Spleen (tissue), 11 donors: ENCODE data around the gene CRIP1. TPM values are rescaled to one million over a fixed set of nuclear protein-coding genes. Genes with fewer than 3 reads are reported as not detected.

ENCODE experiments used
- DNase-seq: peaks from one replicate; pipeline ENCODE4 v3.0.0-alpha.2; 2020
- H3K27ac ChIP-seq, 8 donors: fragments of 200-600 bp; sonication (generic) in 7 of 8; 1 replicate in 4 of 8; 2 replicates in 4 of 8; pipeline versions ENCODE4 v1.5.0 to v1.8.0; 2016 to 2021; ENCODE audit warnings: inconsistent platforms in 4 of 8, mild to moderate bottlenecking in 4 of 8, moderate library complexity in 1 of 8
- H3K27me3 ChIP-seq, 7 donors: fragments of 200-600 bp; sonication (generic) in 6 of 7; replicated peaks in 1 of 7; 1 replicate in 4 of 7; 2 replicates in 3 of 7; pipeline versions ENCODE4 v1.5.0 to v1.8.0; 2016 to 2021; ENCODE audit warnings: inconsistent platforms in 3 of 7, mild to moderate bottlenecking in 1 of 7
- H3K36me3 ChIP-seq, 6 donors: fragments of 200-600 bp; sonication (generic) in 5 of 6; 1 replicate in 4 of 6; 2 replicates in 2 of 6; pipeline versions ENCODE4 v1.5.0 to v1.8.0; 2016 to 2021; ENCODE audit warnings: inconsistent platforms in 2 of 6
- H3K4me1 ChIP-seq, 6 donors: fragments of 200-600 bp; sonication (generic) in 5 of 6; 1 replicate in 3 of 6; 2 replicates in 3 of 6; pipeline versions ENCODE4 v1.5.0 to v1.8.0; 2016 to 2021; ENCODE audit warnings: inconsistent platforms in 3 of 6
- H3K4me3 ChIP-seq, 8 donors: fragments of 200-600 bp; sonication (generic) in 7 of 8; 1 replicate in 4 of 8; 2 replicates in 4 of 8; pipeline versions ENCODE4 v1.5.0 to v1.8.0; 2016 to 2021; ENCODE audit warnings: inconsistent platforms in 4 of 8, mild to moderate bottlenecking in 4 of 8, moderate library complexity in 2 of 8
- H3K9me3 ChIP-seq, 8 donors: fragments of 200-600 bp; sonication (generic) in 7 of 8; 1 replicate in 4 of 8; 2 replicates in 4 of 8; pipeline versions ENCODE4 v1.5.0 to v1.8.0; 2016 to 2021; ENCODE audit warnings: inconsistent platforms in 4 of 8
- POLR2A ChIP-seq, 3 donors: fragments of 450-650 bp; IDR thresholded peaks; one replicate each; pipeline ENCODE4 v1.5.1; 2017; ENCODE audit warnings: antibody characterized with exemption in 3 of 3, mild to moderate bottlenecking in 1 of 3
- POLR2AphosphoS5 ChIP-seq, 3 donors: sonication (generic); formaldehyde crosslinking; IDR thresholded peaks; one replicate each; pipeline ENCODE4 v1.5.1; 2017; ENCODE audit warnings: antibody characterized with exemption in 3 of 3
- WGBS, 5 donors: extraction: QIAGEN DNeasy Blood & Tissue Kit in 3 of 5; methylation state at CpG; one replicate each; pipeline versions ENCODE4 v1.1.5 to v1.1.7; 2013 to 2018; 5-methylcytosine and 5-hydroxymethylcytosine counted together
- intact Hi-C: fragments of 100-400 bp; cut with DNase I; formaldehyde crosslinking; loops from one replicate; pipeline ENCODE4 v1.15.0; 2023; ENCODE audit warnings: low total_unique reads
- polyA plus RNA-seq, 3 donors: library from polyadenylated mRNA; stranded (reverse); fragments of 200-250 nt; gene quantifications; one replicate each; pipeline ENCODE4 v1.2.1, GENCODE V29; 2013
- total RNA-seq, 7 donors: library from RNA; depleted of rRNA in 3 of 7; stranded (reverse); fragments of >200 nt in 3 of 7; fragmentation: NEBNext Ultra II Directional in 4 of 7; extraction: Animal tissue kit (Norgen Biotek cat#: 25700) in 4 of 7; gene quantifications; one replicate each; pipeline versions ENCODE4 v1.1.0 to v1.2.1, GENCODE V29; 2016 to 2021
- TF ChIP-seq, protein P1 (sequence below), 11 experiments: fragments of 200-600 bp in 7 of 11; fragments of 450-650 bp in 4 of 11; sonication (generic) in 4 of 11; IDR thresholded peaks in 8 of 11; conservative IDR thresholded peaks in 3 of 11; 1 replicate in 7 of 11; 2 replicates in 4 of 11; pipeline versions ENCODE4 v1.4.0 to v1.8.0; 2016 to 2021; ENCODE audit warnings: antibody characterized with exemption in 11 of 11, inconsistent platforms in 4 of 11, mild to moderate bottlenecking in 1 of 11
- donor health status: healthy with polysubstance abuse.
- donor health status: DM: no; HTN: no; CAD: no; lungs with moderate emphysema.
- donor health status: DM: no; HTN: no; CAD: no.
- donor health status: Bipolar disorder and iron deficiency.
- donor health status: healthy.
- donor health status: DM: no; HTN: no; CAD: no.
- donor health status: DM: yes; HTN: yes; CAD: no.

CRIP1 gene
- total and polyA plus RNA-seq, 10 donors = 20.5 to 349 (median 65.3) TPM

DNA sequence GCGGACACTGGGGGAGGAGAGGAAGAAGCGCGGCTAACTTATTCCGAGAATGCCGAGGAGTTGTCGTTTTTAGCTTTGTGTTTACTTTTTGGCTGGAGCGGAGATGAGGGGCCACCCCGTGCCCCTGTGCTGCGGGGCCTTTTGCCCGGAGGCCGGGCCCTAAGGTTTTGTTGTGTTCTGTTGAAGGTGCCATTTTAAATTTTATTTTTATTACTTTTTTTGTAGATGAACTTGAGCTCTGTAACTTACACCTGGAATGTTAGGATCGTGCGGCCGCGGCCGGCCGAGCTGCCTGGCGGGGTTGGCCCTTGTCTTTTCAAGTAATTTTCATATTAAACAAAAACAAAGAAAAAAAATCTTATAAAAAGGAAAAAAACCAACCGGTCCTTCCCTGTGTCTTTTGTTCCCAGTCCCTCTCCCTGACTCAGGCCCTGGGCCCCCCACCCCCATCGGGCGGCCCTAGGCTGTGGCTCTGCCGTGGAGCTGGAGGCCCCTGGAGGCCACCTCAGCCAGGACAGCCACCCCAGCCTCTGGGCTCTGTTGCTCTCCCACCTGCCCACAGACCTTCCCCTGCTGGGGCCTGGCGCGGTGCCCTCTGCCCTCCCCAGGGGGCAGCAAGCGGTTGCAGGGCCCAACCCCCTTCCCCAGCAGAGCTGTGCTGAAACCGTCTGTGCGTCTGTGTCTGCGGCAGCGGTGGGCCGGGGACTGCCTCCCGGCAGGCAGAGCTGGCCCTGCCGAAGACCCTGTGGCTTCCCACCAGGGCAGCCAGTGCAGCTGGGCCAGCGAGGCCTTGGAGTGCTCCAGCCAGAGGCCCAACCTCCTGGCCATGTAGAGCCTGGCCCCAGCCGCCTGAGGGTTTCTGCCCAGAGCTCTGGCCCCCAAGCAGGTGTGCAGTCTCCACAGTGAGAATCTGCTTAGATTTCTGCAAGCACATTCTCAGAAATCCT, 16.1 kb upstream of the CRIP1 start:
- TF ChIP-seq POLR2AphosphoS5 (IDR thresholded peaks at IDR 0.05) = peak in 1 of 3 donors; percentile 38
- TF ChIP-seq, protein P1, sequence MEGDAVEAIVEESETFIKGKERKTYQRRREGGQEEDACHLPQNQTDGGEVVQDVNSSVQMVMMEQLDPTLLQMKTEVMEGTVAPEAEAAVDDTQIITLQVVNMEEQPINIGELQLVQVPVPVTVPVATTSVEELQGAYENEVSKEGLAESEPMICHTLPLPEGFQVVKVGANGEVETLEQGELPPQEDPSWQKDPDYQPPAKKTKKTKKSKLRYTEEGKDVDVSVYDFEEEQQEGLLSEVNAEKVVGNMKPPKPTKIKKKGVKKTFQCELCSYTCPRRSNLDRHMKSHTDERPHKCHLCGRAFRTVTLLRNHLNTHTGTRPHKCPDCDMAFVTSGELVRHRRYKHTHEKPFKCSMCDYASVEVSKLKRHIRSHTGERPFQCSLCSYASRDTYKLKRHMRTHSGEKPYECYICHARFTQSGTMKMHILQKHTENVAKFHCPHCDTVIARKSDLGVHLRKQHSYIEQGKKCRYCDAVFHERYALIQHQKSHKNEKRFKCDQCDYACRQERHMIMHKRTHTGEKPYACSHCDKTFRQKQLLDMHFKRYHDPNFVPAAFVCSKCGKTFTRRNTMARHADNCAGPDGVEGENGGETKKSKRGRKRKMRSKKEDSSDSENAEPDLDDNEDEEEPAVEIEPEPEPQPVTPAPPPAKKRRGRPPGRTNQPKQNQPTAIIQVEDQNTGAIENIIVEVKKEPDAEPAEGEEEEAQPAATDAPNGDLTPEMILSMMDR (IDR thresholded peaks at IDR 0.05 in 8 of 11, conservative IDR thresholded peaks at IDR 0.05 in 3 of 11) = no peak
- H3K4me1 ChIP-seq = peaks cover 9 to 64% (median 30%) of the 10 kb centered on the region in 6 donors
- peaks cover 0 to 57% (median 28%) of the 10 kb centered on the region in 6 donors for H3K36me3 ChIP-seq
- no peak overlapping the region for H3K27ac ChIP-seq
- H3K9me3 ChIP-seq = no peaks in the 10 kb centered on the region
- H3K4me3 ChIP-seq = no peak overlapping the region
- DNase-seq = no peak
- intact Hi-C loops = no loop called here
- H3K27me3 ChIP-seq = peaks cover 0 to 30% (median 20%) of the 10 kb centered on the region in 7 donors
- WGBS, 5 donors = 78 to 86% (median 82%) methylated on average over 33 to 34 of the region's 34 CpGs

DNA sequence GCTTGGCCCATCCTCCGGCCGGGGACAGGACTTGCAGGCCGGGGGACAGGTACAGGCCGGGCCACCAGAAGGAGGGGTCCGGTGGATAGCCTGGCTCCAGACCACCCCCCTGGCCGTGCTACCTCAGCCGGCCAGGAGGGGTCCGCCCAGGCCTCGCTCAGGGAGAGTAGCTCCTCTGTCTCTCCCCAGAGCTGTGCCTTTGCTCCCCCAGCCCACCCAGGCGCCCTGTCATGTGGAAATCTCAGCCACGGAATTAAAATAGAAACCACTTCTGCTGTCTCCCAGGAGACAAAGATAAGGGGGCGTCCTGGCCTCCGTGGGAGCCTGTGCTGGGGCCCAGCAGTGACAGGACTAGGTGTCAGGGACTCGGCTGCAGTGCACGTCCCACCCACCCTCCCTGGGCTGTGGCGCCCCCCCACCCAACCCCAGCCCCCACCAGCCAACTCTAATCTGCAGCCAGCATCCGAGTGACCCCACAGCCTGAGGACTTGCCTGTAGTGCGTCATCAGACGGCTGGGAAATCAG, 15.3 kb upstream of the CRIP1 start:
- no peak for DNase-seq
- Histone ChIP-seq H3K36me3 (peaks cover 0 to 50% (median 25%) of the 10 kb centered on the region in 6 donors), H3K27ac (peak overlapping the region in 1 of 8 donors; percentile 9), H3K27me3 (peaks cover 0 to 38% (median 27%) of the 10 kb centered on the region in 7 donors), H3K4me1 (peaks cover 9 to 65% (median 35%) of the 10 kb centered on the region in 6 donors), H3K4me3 (no peak overlapping the region), H3K9me3 (no peaks in the 10 kb centered on the region)
- 67 to 82% (median 72%) methylated on average over 9 to 19 of the region's 19 CpGs for WGBS, 5 donors
- intact Hi-C loops = no loop called here
- TF ChIP-seq POLR2AphosphoS5 (IDR thresholded peaks at IDR 0.05) (no peak), POLR2A (IDR thresholded peaks at IDR 0.05) (no peak)
- TF ChIP-seq, protein P1 (IDR thresholded peaks at IDR 0.05 in 8 of 11, conservative IDR thresholded peaks at IDR 0.05 in 3 of 11) = no peak

DNA sequence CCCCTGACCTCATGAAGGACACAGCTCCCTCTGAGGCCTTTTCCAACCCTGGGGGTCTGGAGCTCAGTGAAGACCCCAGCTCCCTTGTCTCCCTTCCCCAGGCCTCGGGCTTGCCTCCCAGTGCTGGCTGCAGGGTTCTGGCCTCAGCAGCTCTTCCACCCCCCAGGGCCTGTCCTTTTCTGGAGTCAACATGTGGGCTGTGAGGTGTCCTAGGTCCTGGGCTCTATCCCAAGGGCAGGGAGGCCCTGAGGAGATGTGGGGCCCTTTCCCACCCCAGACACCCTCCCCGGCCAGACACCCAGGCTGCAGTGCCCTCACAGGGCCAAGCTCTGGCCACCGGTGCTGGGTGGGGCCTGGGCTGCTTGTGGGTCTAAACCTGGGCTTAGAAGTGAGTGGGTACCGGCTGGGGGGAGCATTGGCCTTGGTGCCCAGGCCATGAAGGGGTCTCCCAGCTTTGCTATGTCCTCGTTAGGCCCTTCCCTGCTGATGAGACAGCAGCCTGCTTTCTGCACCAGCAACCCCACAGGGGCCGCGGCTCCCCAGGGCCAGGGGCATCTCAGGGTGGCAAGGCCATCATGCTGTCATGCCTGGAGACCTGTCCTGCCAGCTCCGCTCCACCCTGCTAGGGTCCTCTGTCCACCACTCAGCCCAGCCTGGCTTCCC, 14.7 kb upstream of the CRIP1 start:
- Histone ChIP-seq H3K27ac (peak overlapping the region in 1 of 8 donors; percentile 9), H3K9me3 (no peaks in the 10 kb centered on the region), H3K27me3 (peaks cover 0 to 44% (median 33%) of the 10 kb centered on the region in 7 donors), H3K4me3 (no peak overlapping the region), H3K4me1 (peaks cover 12 to 71% (median 40%) of the 10 kb centered on the region in 6 donors), H3K36me3 (peaks cover 0 to 44% (median 19%) of the 10 kb centered on the region in 6 donors)
- WGBS, 5 donors = 82 to 92% (median 89%) methylated on average over 3 to 8 of the region's 8 CpGs
- intact Hi-C loops = no loop called here
- TF ChIP-seq POLR2AphosphoS5 (IDR thresholded peaks at IDR 0.05) = peak in 1 of 3 donors; percentile 36
- TF ChIP-seq POLR2A (IDR thresholded peaks at IDR 0.05) = no peak
- TF ChIP-seq, protein P1 (IDR thresholded peaks at IDR 0.05 in 8 of 11, conservative IDR thresholded peaks at IDR 0.05 in 3 of 11) = no peak
- DNase-seq = no peak
